Measurements from ENCODE around the gene PRCC. TPM values are rescaled to one million over a fixed set of nuclear protein-coding genes. Genes with fewer than 3 reads are reported as not detected.
A peak's percentile ranks its signal among the peaks of the same experiment; 100 is the strongest.

PRCC gene
- polyA plus RNA-seq, 3 donors = 26.7 to 37.1 (median 29.6) TPM

DNA sequence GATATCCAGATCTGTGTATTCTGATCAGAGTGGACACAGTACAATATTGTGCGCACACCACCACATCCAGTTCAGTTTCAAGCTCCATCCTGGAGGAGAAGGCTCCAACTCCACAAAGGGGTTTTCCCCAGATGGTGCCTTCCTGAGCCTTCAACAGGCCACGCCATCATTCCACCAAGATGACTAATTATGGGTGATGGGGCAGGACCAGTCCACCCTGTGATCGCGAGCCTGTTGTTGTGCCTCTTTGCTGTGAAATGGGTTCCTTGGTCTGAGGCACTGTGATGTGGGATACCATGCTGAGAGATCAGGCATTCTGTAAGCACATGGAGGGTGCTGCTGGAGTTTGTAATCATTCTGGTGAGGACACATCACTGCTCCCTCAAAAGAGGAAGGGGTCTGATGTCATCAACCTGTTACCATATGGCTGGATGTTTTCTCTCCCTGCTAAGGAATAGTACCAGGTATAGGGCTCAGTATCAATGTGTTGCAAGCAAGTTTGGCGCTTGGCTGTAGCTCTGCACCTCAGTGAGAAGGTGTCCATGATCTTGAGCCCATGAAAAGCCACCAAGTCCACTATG is 56.0 kb downstream of the PRCC start:
- H3K79me2 ChIP-seq (ENCODE audit: insufficient read depth, low read length) = no peaks in the 10 kb centered on the region
- Mint-ChIP-seq H3K4me1 (no peaks in the 10 kb centered on the region), H3K36me3 (no peaks in the 10 kb centered on the region), H3K27me3 (ENCODE audit: low read depth in 3 of 3) (peaks cover 14 to 26% (median 22%) of the 10 kb centered on the region in 3 donors), H3K4me3 (no peak overlapping the region), H3K27ac (no peak overlapping the region), H3K9me3 (peaks cover 0 to 3% (median 0%) of the 10 kb centered on the region in 7 donors)
- no peak overlapping the region for H3K9ac ChIP-seq (ENCODE audit: insufficient read depth, low read length, poor library complexity, severe bottlenecking)
- H3K27ac ChIP-seq (ENCODE audit: low read depth in 1 of 2, low read length in 2 of 2) = no peak overlapping the region
- H3K9me3 ChIP-seq (replicated peaks in 1 of 2; ENCODE audit: control insufficient read depth in 1 of 2, insufficient read depth in 1 of 2, low read length in 2 of 2) = no peaks in the 10 kb centered on the region
- H3K27me3 ChIP-seq (ENCODE audit: control insufficient read depth in 2 of 2, insufficient read depth in 2 of 2, low read length in 2 of 2) = peaks cover 3 to 7% of the 10 kb centered on the region in 2 donors
- H3K4me2 ChIP-seq (replicated peaks; ENCODE audit: extremely low read depth, low read length, poor library complexity, severe bottlenecking) = no peak overlapping the region
- DNase-seq = no peak
- WGBS (ENCODE audit: insufficient coverage) = 97% methylated on average over 3 of the region's 5 CpGs
- no peaks in the 10 kb centered on the region for H3K36me3 ChIP-seq (replicated peaks in 1 of 2; ENCODE audit: control insufficient read depth in 1 of 2, insufficient read depth in 2 of 2, low read length in 2 of 2)
- intact Hi-C loops (cut with micrococcal nuclease) = no loop called here
- no peaks in the 10 kb centered on the region for H3K4me1 ChIP-seq (ENCODE audit: control insufficient read depth in 1 of 2, insufficient read depth in 2 of 2, low read length in 2 of 2)
- no peak overlapping the region for H3K4me3 ChIP-seq (replicated peaks in 1 of 3; ENCODE audit: low read depth in 2 of 3, low read length in 3 of 3)
- H4K20me1 ChIP-seq (ENCODE audit: insufficient read depth, low read length) = no peaks in the 10 kb centered on the region
- TF ChIP-seq, protein P1, sequence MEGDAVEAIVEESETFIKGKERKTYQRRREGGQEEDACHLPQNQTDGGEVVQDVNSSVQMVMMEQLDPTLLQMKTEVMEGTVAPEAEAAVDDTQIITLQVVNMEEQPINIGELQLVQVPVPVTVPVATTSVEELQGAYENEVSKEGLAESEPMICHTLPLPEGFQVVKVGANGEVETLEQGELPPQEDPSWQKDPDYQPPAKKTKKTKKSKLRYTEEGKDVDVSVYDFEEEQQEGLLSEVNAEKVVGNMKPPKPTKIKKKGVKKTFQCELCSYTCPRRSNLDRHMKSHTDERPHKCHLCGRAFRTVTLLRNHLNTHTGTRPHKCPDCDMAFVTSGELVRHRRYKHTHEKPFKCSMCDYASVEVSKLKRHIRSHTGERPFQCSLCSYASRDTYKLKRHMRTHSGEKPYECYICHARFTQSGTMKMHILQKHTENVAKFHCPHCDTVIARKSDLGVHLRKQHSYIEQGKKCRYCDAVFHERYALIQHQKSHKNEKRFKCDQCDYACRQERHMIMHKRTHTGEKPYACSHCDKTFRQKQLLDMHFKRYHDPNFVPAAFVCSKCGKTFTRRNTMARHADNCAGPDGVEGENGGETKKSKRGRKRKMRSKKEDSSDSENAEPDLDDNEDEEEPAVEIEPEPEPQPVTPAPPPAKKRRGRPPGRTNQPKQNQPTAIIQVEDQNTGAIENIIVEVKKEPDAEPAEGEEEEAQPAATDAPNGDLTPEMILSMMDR (IDR thresholded peaks at IDR 0.05) = no peak
- H2AFZ ChIP-seq (ENCODE audit: insufficient read depth, low read depth, low read length, poor library complexity, severe bottlenecking) = no peak overlapping the region

GRCh38 chr1:156826630-156827029 is 59.3 kb downstream of the PRCC start:
- no peaks in the 10 kb centered on the region for H3K79me2 ChIP-seq (ENCODE audit: insufficient read depth, low read length)
- TF ChIP-seq, protein P1 (IDR thresholded peaks at IDR 0.05) = no peak
- Mint-ChIP-seq H3K9me3 (peaks cover 0 to 3% (median 0%) of the 10 kb centered on the region in 7 donors), H3K36me3 (no peaks in the 10 kb centered on the region), H3K4me1 (no peaks in the 10 kb centered on the region), H3K27ac (peak overlapping the region in 1 of 7 donors; percentile 22), H3K27me3 (ENCODE audit: low read depth in 3 of 3) (peaks cover 12 to 20% (median 12%) of the 10 kb centered on the region in 3 donors), H3K4me3 (no peak overlapping the region)
- no peak overlapping the region for H3K9ac ChIP-seq (ENCODE audit: insufficient read depth, low read length, poor library complexity, severe bottlenecking)
- H3K9me3 ChIP-seq (replicated peaks in 1 of 2; ENCODE audit: control insufficient read depth in 1 of 2, insufficient read depth in 1 of 2, low read length in 2 of 2) = no peaks in the 10 kb centered on the region
- no peaks in the 10 kb centered on the region for H3K36me3 ChIP-seq (replicated peaks in 1 of 2; ENCODE audit: control insufficient read depth in 1 of 2, insufficient read depth in 2 of 2, low read length in 2 of 2)
- H3K4me3 ChIP-seq (replicated peaks in 1 of 3; ENCODE audit: low read depth in 2 of 3, low read length in 3 of 3) = no peak overlapping the region
- no peaks in the 10 kb centered on the region for H4K20me1 ChIP-seq (ENCODE audit: insufficient read depth, low read length)
- H3K4me2 ChIP-seq (replicated peaks; ENCODE audit: extremely low read depth, low read length, poor library complexity, severe bottlenecking) = no peak overlapping the region
- WGBS (ENCODE audit: insufficient coverage) = no CpG with 5 or more reads among the region's 1 CpG
- no peak overlapping the region for H3K27ac ChIP-seq (ENCODE audit: low read depth in 1 of 2, low read length in 2 of 2)
- no peak overlapping the region for H2AFZ ChIP-seq (ENCODE audit: insufficient read depth, low read depth, low read length, poor library complexity, severe bottlenecking)
- peaks cover 0 to 3% of the 10 kb centered on the region in 2 donors for H3K27me3 ChIP-seq (ENCODE audit: control insufficient read depth in 2 of 2, insufficient read depth in 2 of 2, low read length in 2 of 2)
- intact Hi-C loops (cut with micrococcal nuclease) = no loop called here
- no peaks in the 10 kb centered on the region for H3K4me1 ChIP-seq (ENCODE audit: control insufficient read depth in 1 of 2, insufficient read depth in 2 of 2, low read length in 2 of 2)
- no peak for DNase-seq
